Epithelial cell of proximal tubule (primary cell): Measurements from ENCODE around the gene FOXO1. TPM values are rescaled to one million over a fixed set of nuclear protein-coding genes. Genes with fewer than 3 reads are reported as not detected.

Experiments used
- DNase-seq: peaks from one replicate; pipeline ENCODE4 v3.0.0-alpha.2; 2011; ENCODE audit warnings: low read depth
- H3K4me3 ChIP-seq: 2 replicates; pipeline ENCODE4 v1.5.1; 2011; ENCODE audit warnings: low read depth, mild to moderate bottlenecking, low read length
- CTCF ChIP-seq: conservative IDR thresholded peaks from 2 replicates; pipeline ENCODE4 v1.5.1; 2012; ENCODE audit warnings: low read depth, mild to moderate bottlenecking, low read length
- total RNA-seq: library from RNA; depleted of rRNA; stranded (reverse); fragments of >200 nt; gene quantifications from 2 replicates; pipeline ENCODE4 v1.2.3, GENCODE V29; 2015

The FOXO1 gene
- total RNA-seq, 1 donor from 2014 or later: 6.3 TPM

- TF ChIP-seq CTCF: no peak
- H3K4me3 ChIP-seq: no peak overlapping the region
- no peak for DNase-seq
These were observed 7.0 kb upstream of the FOXO1 start for GRCh38 chr13:40673414-40673813.

DNA sequence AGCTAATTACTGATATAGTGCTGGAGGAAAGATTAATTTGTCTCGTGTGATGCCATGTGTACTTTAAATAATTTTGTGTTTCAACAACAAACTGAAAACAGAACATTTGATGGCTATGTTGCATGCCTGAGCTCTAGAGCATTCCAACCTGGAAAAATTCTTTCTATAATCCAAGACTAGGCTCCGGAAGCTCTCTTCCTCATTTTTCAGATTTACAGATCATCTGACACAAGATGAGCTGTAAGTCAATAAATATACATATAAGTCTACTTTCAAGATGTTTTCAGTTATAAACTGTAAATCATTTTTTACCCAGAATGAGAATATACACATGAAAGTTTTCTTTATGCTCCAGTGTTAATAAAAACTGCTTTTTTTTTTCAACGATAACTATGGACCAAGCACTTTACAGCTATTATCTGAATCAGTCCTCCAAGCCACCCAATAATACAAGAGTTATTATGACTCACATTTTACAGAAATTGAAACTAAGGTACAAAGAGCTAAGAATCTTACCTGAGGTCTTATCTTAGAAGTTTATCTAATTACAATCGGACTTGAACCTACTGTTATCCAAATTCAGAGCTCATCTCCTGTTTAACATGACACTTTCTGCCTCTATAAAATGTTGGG is 6.4 kb upstream of the FOXO1 start:
- no peak overlapping the region for H3K4me3 ChIP-seq
- no peak for TF ChIP-seq CTCF

GRCh38 chr13:40671956-40672764 is 5.7 kb upstream of the FOXO1 start:
- no peak for TF ChIP-seq CTCF
- no peak for DNase-seq
- no peak overlapping the region for H3K4me3 ChIP-seq

More for the DNA sequence above, 6.4 kb upstream of the FOXO1 start:
- DNase-seq: no peak

DNA sequence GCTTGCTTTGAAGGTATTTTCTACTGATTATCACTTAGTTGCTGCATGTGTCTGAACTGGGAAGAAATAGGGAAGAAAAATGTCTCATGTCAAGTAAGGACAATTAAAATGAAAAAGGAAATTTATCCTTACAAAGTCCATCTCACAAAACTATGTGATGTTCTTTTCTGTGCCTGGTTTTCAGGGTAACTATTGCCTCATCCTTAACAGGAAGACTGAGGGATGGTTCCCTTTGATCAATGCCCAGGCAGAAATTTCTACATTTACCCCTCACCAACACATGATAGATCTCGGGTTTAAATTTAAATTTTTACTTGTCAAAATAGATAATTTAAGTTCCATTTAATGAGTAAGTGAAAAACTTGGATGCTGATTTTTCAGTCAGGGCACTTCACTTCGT is 3.9 kb upstream of the FOXO1 start:
- H3K4me3 ChIP-seq: no peak overlapping the region
- DNase-seq: no peak
- TF ChIP-seq CTCF: no peak

GRCh38 chr13:40668335-40668734 is 1.9 kb upstream of the FOXO1 start:
- peak; percentile 19 for TF ChIP-seq CTCF
- no peak overlapping the region for H3K4me3 ChIP-seq
- no peak for DNase-seq

DNA sequence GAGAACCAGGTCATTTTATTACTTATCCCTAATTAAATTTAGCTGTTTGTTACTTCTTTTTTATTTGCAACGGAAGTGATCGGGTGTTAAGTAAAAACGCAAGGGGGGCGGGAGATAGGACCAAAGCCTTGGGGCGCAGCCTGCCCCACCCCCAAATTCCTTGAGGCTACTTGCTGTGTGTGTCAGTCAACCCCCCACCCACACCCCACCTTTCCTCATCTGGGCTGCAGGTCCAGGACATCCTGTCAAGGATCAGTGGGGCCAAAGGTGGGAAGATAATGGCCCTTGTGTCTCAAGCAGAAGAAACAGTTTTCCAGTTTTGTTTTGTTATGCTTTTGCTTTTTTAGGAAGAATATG is 1.2 kb upstream of the FOXO1 start:
- peak overlapping the region; percentile 91 for H3K4me3 ChIP-seq
- DNase-seq: no peak
- no peak for TF ChIP-seq CTCF
